Liver (tissue), 9 donors: ENCODE results near the gene HLA-DRB1. TPM values are rescaled to one million over a fixed set of nuclear protein-coding genes. Genes with fewer than 3 reads are reported as not detected.
"Not testable (repeated sequence)": the region's sequence is repeated elsewhere in the genome, so short reads cannot be mapped to it uniquely, and the experiment has no call there.

Experiments used
- DNase-seq: peaks from one replicate; pipeline ENCODE4 v3.0.0-alpha.2; 2017; ENCODE audit warnings: low spot score
- H3K27ac ChIP-seq, 2 donors: one replicate each; pipeline ENCODE4 v1.7.0; 2013; ENCODE audit warnings: inconsistent platforms in 2 of 2, low read length in 2 of 2, control low read depth in 1 of 2, low read depth in 1 of 2, mild to moderate bottlenecking in 1 of 2
- H3K27me3 ChIP-seq, 4 donors: one replicate each; pipeline versions ENCODE4 v1.6.1 to v1.7.0; 2013; ENCODE audit warnings: low read length in 3 of 4, inconsistent platforms in 1 of 4, mild to moderate bottlenecking in 1 of 4, moderate library complexity in 1 of 4; ENCODE audit not compliant: control insufficient read depth in 4 of 4, insufficient read depth in 4 of 4
- H3K36me3 ChIP-seq, 4 donors: one replicate each; pipeline versions ENCODE4 v1.6.1 to v1.7.0; 2013; ENCODE audit warnings: low read length in 3 of 4, mild to moderate bottlenecking in 3 of 4, low read depth in 1 of 4, moderate library complexity in 1 of 4; ENCODE audit not compliant: control insufficient read depth in 4 of 4, insufficient read depth in 3 of 4
- H3K4me1 ChIP-seq, 4 donors: one replicate each; pipeline versions ENCODE4 v1.6.1 to v1.7.0; 2013; ENCODE audit warnings: low read length in 3 of 4, mild to moderate bottlenecking in 3 of 4, moderate library complexity in 1 of 4; ENCODE audit not compliant: control insufficient read depth in 4 of 4, insufficient read depth in 4 of 4
- H3K4me3 ChIP-seq, 3 donors: one replicate each; pipeline versions ENCODE4 v1.6.1 to v1.7.0; 2013; ENCODE audit warnings: low read length in 3 of 3, control low read depth in 1 of 3, low read depth in 1 of 3, mild to moderate bottlenecking in 1 of 3
- H3K9ac ChIP-seq, 2 donors: one replicate each; pipeline ENCODE4 v1.7.0; 2013; ENCODE audit warnings: low read length in 2 of 2, mild to moderate bottlenecking in 2 of 2, moderate library complexity in 2 of 2, control low read depth in 1 of 2, low read depth in 1 of 2
- H3K9me3 ChIP-seq, 4 donors: one replicate each; pipeline versions ENCODE4 v1.6.1 to v1.7.0; 2013; ENCODE audit warnings: low read length in 3 of 4; ENCODE audit not compliant: control insufficient read depth in 4 of 4
- EGR1 ChIP-seq, 2 donors: IDR thresholded peaks; 2 replicates each; pipeline ENCODE4 v1.6.1; 2016 to 2018; ENCODE audit warnings: antibody characterized with exemption in 2 of 2, low read depth in 2 of 2
- FOXA1 ChIP-seq: IDR thresholded peaks from 2 replicates; pipeline ENCODE4 v1.6.1; 2016; ENCODE audit warnings: antibody characterized with exemption
- FOXA2 ChIP-seq: IDR thresholded peaks from 2 replicates; pipeline ENCODE4 v1.6.1; 2016; ENCODE audit warnings: antibody characterized with exemption
- GABPA ChIP-seq, 2 donors: IDR thresholded peaks in 1 of 2; conservative IDR thresholded peaks in 1 of 2; 2 replicates each; pipeline ENCODE4 v1.6.1; 2016; ENCODE audit warnings: antibody characterized with exemption in 2 of 2, mild to moderate bottlenecking in 1 of 2, moderate library complexity in 1 of 2
- HNF4A ChIP-seq, 2 donors: conservative IDR thresholded peaks; 2 replicates each; pipeline ENCODE4 v1.6.1; 2016; ENCODE audit warnings: antibody characterized with exemption in 2 of 2, mild to moderate bottlenecking in 2 of 2
- HNF4G ChIP-seq: IDR thresholded peaks from 2 replicates; pipeline ENCODE4 v1.6.1; 2016; ENCODE audit warnings: antibody characterized with exemption
- JUND ChIP-seq, 2 donors: IDR thresholded peaks; 2 replicates each; pipeline ENCODE4 v1.6.1; 2016; ENCODE audit warnings: antibody characterized with exemption in 2 of 2
- MAX ChIP-seq: IDR thresholded peaks from 2 replicates; pipeline ENCODE4 v1.6.1; 2016; ENCODE audit warnings: antibody characterized with exemption
- NR2F2 ChIP-seq: IDR thresholded peaks from 2 replicates; pipeline ENCODE4 v1.6.1; 2016; ENCODE audit warnings: antibody characterized with exemption
- RAD21 ChIP-seq, 2 donors: IDR thresholded peaks; 2 replicates each; pipeline ENCODE4 v1.6.1; 2016; ENCODE audit warnings: antibody characterized with exemption in 2 of 2, mild to moderate bottlenecking in 2 of 2
- REST ChIP-seq: IDR thresholded peaks from 2 replicates; pipeline ENCODE4 v1.6.1; 2016; ENCODE audit warnings: antibody characterized with exemption, mild to moderate bottlenecking
- RXRA ChIP-seq, 2 donors: IDR thresholded peaks; 2 replicates each; pipeline ENCODE4 v1.6.1; 2017 to 2018; ENCODE audit warnings: antibody characterized with exemption in 2 of 2, mild to moderate bottlenecking in 1 of 2
- SP1 ChIP-seq: IDR thresholded peaks from 2 replicates; pipeline ENCODE4 v1.6.1; 2018; ENCODE audit warnings: antibody characterized with exemption, mild to moderate bottlenecking
- TAF1 ChIP-seq: conservative IDR thresholded peaks from 2 replicates; pipeline ENCODE4 v1.6.1; 2016; ENCODE audit warnings: antibody characterized with exemption, mild to moderate bottlenecking
- YY1 ChIP-seq: IDR thresholded peaks from 2 replicates; pipeline ENCODE4 v1.6.1; 2016; ENCODE audit warnings: antibody characterized with exemption, mild to moderate bottlenecking
- WGBS: extraction: QIAGEN DNeasy Blood & Tissue Kit; methylation state at CpG from one replicate; pipeline ENCODE4 v1.1.7; 2013; 5-methylcytosine and 5-hydroxymethylcytosine counted together
- polyA plus RNA-seq, 2 donors: library from polyadenylated mRNA; stranded (reverse) in 1 of 2; unstranded in 1 of 2; fragments of 200-250 nt in 1 of 2; fragments of >200 nt in 1 of 2; fragmentation: Nextera tagmentation in 1 of 2; extraction: Ambion mirVana in 1 of 2; gene quantifications; one replicate each; pipeline versions ENCODE4 v1.2.1 to v1.2.3, GENCODE V29; 2013 to 2015
- total RNA-seq, 2 donors: library from RNA; depleted of rRNA; stranded (reverse); fragments of >200 nt; gene quantifications; one replicate each; pipeline ENCODE4 v1.2.3, GENCODE V29; 2014
- TF ChIP-seq, protein P1 (sequence below): IDR thresholded peaks from 2 replicates; pipeline ENCODE4 v1.6.1; 2016; ENCODE audit warnings: antibody characterized with exemption
- TF ChIP-seq, protein P2 (sequence below): IDR thresholded peaks from 2 replicates; pipeline ENCODE4 v1.6.1; 2016; ENCODE audit warnings: antibody characterized with exemption
- donor health status: healthy.
- donor health status: healthy.
- donor health status: healthy.
- donor health status: healthy.
- donor health status: healthy.

Gene HLA-DRB1
- total and polyA plus RNA-seq, 4 donors, result 26.0 to 46.1 (median 36.4) TPM

DNA sequence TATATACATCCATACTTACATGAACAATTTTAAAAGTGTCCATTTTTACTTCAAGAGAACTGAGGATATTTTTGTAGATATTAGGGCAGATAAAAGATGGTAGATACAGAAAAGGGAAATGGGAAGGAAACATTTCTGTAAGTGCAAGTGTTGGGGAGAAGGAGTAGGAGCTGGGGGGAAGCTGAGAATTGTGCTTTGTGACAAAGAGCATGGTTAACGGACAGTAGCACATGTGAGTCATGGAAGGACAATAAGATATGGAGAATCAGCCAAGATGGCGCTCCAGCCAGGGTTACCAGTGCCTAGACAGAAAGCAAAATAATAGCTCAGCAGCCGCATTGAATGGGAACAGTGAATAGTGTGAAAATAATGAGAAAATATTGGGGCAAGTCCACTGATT lies 12.7 kb upstream of the HLA-DRB1 start:
- no peak overlapping the region for H3K27ac ChIP-seq
- H3K4me3 ChIP-seq, result no peak overlapping the region
- H3K27me3 ChIP-seq, result no peaks in the 10 kb centered on the region
- no peaks in the 10 kb centered on the region for H3K9me3 ChIP-seq
- no peaks in the 10 kb centered on the region for H3K4me1 ChIP-seq
- H3K36me3 ChIP-seq, result no peaks in the 10 kb centered on the region
- no peak for DNase-seq
- no peak overlapping the region for H3K9ac ChIP-seq
- 60% methylated on average over 3 of the region's 3 CpGs for WGBS
- TF ChIP-seq, protein P1, sequence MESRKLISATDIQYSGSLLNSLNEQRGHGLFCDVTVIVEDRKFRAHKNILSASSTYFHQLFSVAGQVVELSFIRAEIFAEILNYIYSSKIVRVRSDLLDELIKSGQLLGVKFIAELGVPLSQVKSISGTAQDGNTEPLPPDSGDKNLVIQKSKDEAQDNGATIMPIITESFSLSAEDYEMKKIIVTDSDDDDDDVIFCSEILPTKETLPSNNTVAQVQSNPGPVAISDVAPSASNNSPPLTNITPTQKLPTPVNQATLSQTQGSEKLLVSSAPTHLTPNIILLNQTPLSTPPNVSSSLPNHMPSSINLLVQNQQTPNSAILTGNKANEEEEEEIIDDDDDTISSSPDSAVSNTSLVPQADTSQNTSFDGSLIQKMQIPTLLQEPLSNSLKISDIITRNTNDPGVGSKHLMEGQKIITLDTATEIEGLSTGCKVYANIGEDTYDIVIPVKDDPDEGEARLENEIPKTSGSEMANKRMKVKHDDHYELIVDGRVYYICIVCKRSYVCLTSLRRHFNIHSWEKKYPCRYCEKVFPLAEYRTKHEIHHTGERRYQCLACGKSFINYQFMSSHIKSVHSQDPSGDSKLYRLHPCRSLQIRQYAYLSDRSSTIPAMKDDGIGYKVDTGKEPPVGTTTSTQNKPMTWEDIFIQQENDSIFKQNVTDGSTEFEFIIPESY, result no peak
- no peak for TF ChIP-seq GABPA (IDR thresholded peaks at IDR 0.05 in 1 of 2, conservative IDR thresholded peaks at IDR 0.05 in 1 of 2)
- no peak for TF ChIP-seq FOXA1
- no peak for TF ChIP-seq JUND (IDR thresholded peaks at IDR 0.05)
- TF ChIP-seq RXRA (IDR thresholded peaks at IDR 0.05), result no peak
- TF ChIP-seq SP1, result no peak

GRCh38 chr6:32597024-32597423 lies 7.4 kb upstream of the HLA-DRB1 start:
- no peaks in the 10 kb centered on the region for H3K9me3 ChIP-seq
- H3K9ac ChIP-seq, result no peak overlapping the region
- no peaks in the 10 kb centered on the region for H3K4me1 ChIP-seq
- H3K36me3 ChIP-seq, result no peaks in the 10 kb centered on the region
- DNase-seq, result no peak
- TF ChIP-seq MAX, result no peak
- H3K27ac ChIP-seq, result no peak overlapping the region
- no peaks in the 10 kb centered on the region for H3K27me3 ChIP-seq
- no peak overlapping the region for H3K4me3 ChIP-seq

DNA sequence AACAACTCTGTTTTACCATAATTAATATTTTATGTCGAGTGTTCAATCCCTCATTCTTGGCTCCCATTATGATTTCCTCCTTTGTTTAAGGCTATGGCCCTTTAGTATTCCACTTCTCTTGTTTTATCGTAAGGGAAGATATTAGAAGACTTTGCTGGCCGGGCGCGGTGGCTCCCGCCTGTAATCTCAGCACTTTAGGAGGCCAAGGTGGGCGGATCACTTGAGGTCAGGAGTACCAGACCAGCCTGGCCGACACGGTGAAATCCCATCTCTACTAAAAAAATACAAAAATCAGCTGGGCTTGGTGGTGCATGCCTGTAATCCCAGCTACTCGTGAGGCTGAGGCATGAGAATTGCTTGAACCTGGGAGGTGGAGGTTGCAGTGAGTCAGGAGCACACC lies 1.1 kb upstream of the HLA-DRB1 start:
- not testable (repeated sequence) for H3K4me3 ChIP-seq, H3K36me3 ChIP-seq, H3K9me3 ChIP-seq, H3K4me1 ChIP-seq, DNase-seq, H3K27ac ChIP-seq, H3K27me3 ChIP-seq, H3K9ac ChIP-seq
- WGBS, result no CpG with 5 or more reads among the region's 10 CpGs

- Histone ChIP-seq H3K36me3 (no peaks in the 10 kb centered on the region), H3K27me3 (no peaks in the 10 kb centered on the region), H3K4me3 (no peak overlapping the region), H3K4me1 (no peaks in the 10 kb centered on the region), H3K9me3 (no peaks in the 10 kb centered on the region), H3K27ac (no peak overlapping the region), H3K9ac (no peak overlapping the region)
- WGBS, result 74% methylated on average over 2 of the region's 2 CpGs
- no peak for DNase-seq
- TF ChIP-seq REST, result no peak
- no peak for TF ChIP-seq HNF4G
- TF ChIP-seq SP1, result no peak
- TF ChIP-seq YY1, result no peak
- TF ChIP-seq RAD21 (IDR thresholded peaks at IDR 0.05), result no peak
- TF ChIP-seq FOXA1, result no peak
- TF ChIP-seq, protein P1, result no peak
- TF ChIP-seq, protein P2, sequence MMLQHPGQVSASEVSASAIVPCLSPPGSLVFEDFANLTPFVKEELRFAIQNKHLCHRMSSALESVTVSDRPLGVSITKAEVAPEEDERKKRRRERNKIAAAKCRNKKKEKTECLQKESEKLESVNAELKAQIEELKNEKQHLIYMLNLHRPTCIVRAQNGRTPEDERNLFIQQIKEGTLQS, result no peak
- TF ChIP-seq FOXA2, result no peak
- no peak for TF ChIP-seq HNF4A (conservative IDR thresholded peaks at IDR 0.05)
- TF ChIP-seq MAX, result no peak
- TF ChIP-seq EGR1 (IDR thresholded peaks at IDR 0.05; ENCODE audit: low read depth in 2 of 2), result no peak
- TF ChIP-seq JUND (IDR thresholded peaks at IDR 0.05), result no peak
- TF ChIP-seq RXRA (IDR thresholded peaks at IDR 0.05), result no peak
- TF ChIP-seq NR2F2, result no peak
- TF ChIP-seq TAF1, result no peak
Measured at GRCh38 chr6:32588156-32588555, 1.5 kb downstream of the HLA-DRB1 start.
